ENCODE data around the gene HIKESHI. TPM values are rescaled to one million over a fixed set of nuclear protein-coding genes. Genes with fewer than 3 reads are reported as not detected.
"Not testable (repeated sequence)": the region's sequence is repeated elsewhere in the genome, so short reads cannot be mapped to it uniquely, and the experiment has no call there.

Gene HIKESHI
- total RNA-seq, 2 donors from 2014 or later, result 63.8 to 64.0 TPM

DNA sequence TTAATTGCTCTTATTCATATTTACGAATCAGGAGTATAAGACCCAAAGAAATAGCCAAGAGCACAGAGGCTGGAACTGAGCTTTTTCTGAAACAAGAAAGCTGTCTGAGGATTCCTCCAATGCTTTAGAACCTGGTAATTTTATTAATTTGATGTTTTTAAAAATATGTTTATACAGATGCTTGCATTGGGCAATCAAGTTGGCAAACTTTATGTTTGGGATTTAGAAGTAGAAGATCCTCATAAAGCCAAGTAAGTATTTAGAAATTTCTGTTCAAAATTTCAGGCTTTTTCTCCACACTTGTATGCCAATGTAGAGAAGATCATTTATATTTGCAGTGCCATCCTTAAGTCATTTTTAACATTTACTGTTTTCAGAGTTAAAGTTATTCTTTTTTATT is 24.3 kb upstream of the HIKESHI start:
- H3K4me3 Mint-ChIP-seq, result no peak overlapping the region
- no peaks in the 10 kb centered on the region for H3K9me3 Mint-ChIP-seq
- DNase-seq, result no peak
- H3K27me3 Mint-ChIP-seq (ENCODE audit: low read depth), result no peaks in the 10 kb centered on the region
- no peak for ATAC-seq (replicated peaks in 1 of 2)
- H3K36me3 Mint-ChIP-seq (ENCODE audit: insufficient read depth in 2 of 2), result peaks cover 25 to 64% of the 10 kb centered on the region in 2 donors
- H3K27ac Mint-ChIP-seq, result no peak overlapping the region
- peaks cover 55% of the 10 kb centered on the region for H3K4me1 Mint-ChIP-seq (ENCODE audit: low read depth)

DNA sequence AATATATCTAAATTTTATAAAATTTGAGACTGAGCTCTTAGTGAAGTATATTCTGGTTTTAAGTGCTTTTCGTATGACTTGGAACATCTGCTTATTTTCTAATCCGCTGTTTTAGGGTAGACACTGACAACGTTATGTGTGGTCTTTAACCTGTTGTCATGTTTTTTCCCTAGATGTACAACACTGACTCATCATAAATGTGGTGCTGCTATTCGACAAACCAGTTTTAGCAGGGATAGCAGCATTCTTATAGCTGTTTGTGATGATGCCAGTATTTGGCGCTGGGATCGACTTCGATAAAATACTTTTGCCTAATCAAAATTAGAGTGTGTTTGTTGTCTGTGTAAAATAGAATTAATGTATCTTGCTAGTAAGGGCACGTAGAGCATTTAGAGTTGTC is 23.8 kb upstream of the HIKESHI start:
- peak overlapping the region; percentile 30 for H3K27ac Mint-ChIP-seq
- ATAC-seq (replicated peaks in 1 of 2), result no peak

DNA sequence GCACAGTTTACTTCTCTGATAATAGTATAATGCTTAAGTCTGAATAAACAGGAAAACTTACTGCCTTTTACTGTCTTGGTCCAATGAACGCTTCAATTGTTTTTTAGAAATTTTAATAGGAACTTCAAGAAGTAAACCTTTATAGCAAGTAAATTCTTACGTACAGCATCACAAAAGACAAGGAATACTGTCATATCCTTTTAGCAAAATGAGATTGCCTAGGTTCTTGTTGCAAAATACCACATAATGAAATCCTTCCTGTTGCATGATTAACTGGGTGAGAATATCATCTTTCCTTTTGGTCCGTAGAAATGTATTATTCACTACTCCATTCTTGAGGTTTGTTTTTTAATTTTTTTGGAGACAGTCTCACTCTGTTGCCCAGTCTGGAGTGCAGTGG is 22.3 kb upstream of the HIKESHI start:
- Mint-ChIP-seq H3K27me3 (ENCODE audit: low read depth) (no peaks in the 10 kb centered on the region), H3K9me3 (no peaks in the 10 kb centered on the region), H3K4me3 (no peak overlapping the region), H3K4me1 (ENCODE audit: low read depth) (peaks cover 52% of the 10 kb centered on the region), H3K36me3 (ENCODE audit: insufficient read depth in 2 of 2) (peaks cover 18 to 51% of the 10 kb centered on the region in 2 donors), H3K27ac (no peak overlapping the region)
- DNase-seq (no peak), ATAC-seq (replicated peaks in 1 of 2) (no peak)

More for the DNA sequence above, 23.8 kb upstream of the HIKESHI start:
- H3K27me3 Mint-ChIP-seq (ENCODE audit: low read depth), result no peaks in the 10 kb centered on the region
- H3K4me3 Mint-ChIP-seq, result no peak overlapping the region
- H3K9me3 Mint-ChIP-seq, result no peaks in the 10 kb centered on the region
- H3K4me1 Mint-ChIP-seq (ENCODE audit: low read depth), result peaks cover 52% of the 10 kb centered on the region
- DNase-seq, result no peak
- H3K36me3 Mint-ChIP-seq (ENCODE audit: insufficient read depth in 2 of 2), result peaks cover 23 to 60% of the 10 kb centered on the region in 2 donors

DNA sequence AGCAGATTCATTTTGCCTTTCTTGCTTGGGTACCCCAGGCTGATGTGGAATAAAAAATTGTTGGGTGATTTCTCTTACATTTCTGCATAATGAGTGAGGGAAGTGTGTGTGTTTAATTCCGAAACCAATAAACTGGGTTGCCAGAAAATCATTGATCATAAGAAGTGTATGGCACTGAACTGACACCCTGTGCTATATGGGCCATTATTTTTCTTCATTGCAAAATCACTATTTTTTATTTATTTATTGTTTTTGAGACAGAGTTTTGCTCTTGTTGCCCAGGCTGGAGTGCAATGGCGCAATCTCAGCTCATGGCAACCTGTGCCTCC is 14.6 kb upstream of the HIKESHI start:
- Mint-ChIP-seq H3K27ac (peak overlapping the region; percentile 36), H3K4me3 (peak overlapping the region; percentile 25 to 38), H3K27me3 (ENCODE audit: low read depth) (no peaks in the 10 kb centered on the region), H3K36me3 (ENCODE audit: insufficient read depth in 2 of 2) (peaks cover 6 to 12% of the 10 kb centered on the region in 2 donors), H3K9me3 (no peaks in the 10 kb centered on the region), H3K4me1 (ENCODE audit: low read depth) (peaks cover 91% of the 10 kb centered on the region)
- DNase-seq (no peak), ATAC-seq (replicated peaks in 1 of 2) (peak; percentile 60 to 67)

DNA sequence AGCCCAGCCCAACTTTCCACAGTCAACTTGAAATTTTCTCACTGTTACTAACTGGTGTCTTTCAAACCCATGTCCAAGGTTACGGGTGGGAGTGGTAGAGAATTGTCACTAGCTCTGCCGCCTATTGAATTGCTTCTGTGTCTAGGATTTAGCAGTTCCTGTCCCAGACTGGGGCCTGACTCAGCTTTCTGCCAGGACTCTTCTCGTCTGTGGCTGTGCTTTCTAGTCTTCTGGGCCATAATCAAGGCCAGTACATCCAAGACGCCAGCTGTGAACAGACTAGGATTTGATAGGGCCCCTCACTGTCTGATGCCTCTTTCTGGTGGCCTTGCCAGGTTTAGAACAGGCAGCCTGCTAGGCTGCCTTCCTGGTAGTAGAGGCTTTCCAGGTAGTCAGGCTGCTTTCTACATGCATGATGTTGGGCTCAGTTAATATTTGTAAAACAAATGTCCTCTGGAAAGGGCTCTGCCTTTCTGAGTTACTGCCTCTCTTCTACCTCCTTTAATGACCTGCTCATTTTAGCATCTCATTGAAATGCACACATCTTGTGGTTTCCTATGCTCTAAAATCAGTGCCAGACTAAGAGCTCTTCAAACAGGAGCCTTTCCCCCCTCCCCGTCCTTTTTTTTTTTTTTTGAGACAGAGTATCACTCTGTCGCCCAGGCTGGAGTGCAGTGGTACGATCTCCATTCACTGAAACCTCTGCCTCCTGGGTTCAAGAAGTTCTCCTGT is 13.1 kb upstream of the HIKESHI start:
- peak in 1 of 2 donors; percentile 3 for ATAC-seq (replicated peaks in 1 of 2)
- peak overlapping the region; percentile 83 for H3K27ac Mint-ChIP-seq
- H3K4me3 Mint-ChIP-seq, result peak overlapping the region; percentile 47 to 66

DNA sequence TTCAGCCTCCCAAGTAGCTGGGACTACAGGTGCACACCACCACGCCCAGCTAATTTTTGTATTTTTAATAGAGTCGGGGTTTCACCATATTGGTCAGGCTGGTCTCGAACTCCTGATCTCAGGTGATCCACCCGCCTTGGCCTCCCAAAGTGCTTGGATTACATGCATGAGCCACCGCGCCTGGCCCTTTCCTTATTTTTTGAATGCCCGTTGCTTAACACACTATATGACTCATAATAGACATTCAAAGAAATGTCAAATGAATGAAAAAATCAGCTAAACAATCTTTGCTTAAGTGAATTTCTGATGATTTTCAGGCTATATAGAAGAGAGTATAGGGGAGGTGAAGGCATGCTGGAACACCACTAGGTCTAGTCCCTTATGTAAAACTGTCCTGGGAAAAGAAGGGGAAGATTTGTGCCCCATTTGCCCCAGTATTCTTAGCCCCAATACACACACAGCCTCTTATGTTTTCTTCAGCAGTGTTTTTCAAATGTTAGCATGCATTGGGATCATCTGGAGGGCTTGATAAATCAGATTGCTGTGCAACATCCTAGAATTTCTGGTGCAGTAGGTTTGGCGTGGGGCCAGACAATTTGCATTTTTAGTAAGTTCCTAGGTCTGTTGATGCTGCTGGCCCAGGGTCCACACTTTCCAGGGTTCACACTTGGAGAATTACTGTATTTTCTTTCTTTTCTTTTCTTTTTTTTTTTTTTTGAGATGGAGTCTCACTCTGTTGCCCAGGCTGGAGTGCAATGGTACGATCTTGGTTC is 12.3 kb upstream of the HIKESHI start:
- Mint-ChIP-seq H3K27ac (peak overlapping the region; percentile 83), H3K36me3 (ENCODE audit: insufficient read depth in 2 of 2) (peaks cover 12 to 15% of the 10 kb centered on the region in 2 donors), H3K4me1 (ENCODE audit: low read depth) (peaks cover 90% of the 10 kb centered on the region), H3K4me3 (peak overlapping the region; percentile 47 to 66)
- H3K27me3 Mint-ChIP-seq (ENCODE audit: low read depth); H3K9me3 Mint-ChIP-seq; ATAC-seq (replicated peaks in 1 of 2): not testable (repeated sequence)
- DNase-seq, result peak in 1 of 2 donors; percentile 15

More for the DNA sequence above, 13.1 kb upstream of the HIKESHI start:
- Mint-ChIP-seq H3K27me3 (ENCODE audit: low read depth) (no peaks in the 10 kb centered on the region), H3K36me3 (ENCODE audit: insufficient read depth in 2 of 2) (peaks cover 11 to 15% of the 10 kb centered on the region in 2 donors), H3K4me1 (ENCODE audit: low read depth) (peaks cover 94% of the 10 kb centered on the region), H3K9me3 (peaks cover 2% of the 10 kb centered on the region in 2 donors)
- DNase-seq, result peak; percentile 42 to 50

DNA sequence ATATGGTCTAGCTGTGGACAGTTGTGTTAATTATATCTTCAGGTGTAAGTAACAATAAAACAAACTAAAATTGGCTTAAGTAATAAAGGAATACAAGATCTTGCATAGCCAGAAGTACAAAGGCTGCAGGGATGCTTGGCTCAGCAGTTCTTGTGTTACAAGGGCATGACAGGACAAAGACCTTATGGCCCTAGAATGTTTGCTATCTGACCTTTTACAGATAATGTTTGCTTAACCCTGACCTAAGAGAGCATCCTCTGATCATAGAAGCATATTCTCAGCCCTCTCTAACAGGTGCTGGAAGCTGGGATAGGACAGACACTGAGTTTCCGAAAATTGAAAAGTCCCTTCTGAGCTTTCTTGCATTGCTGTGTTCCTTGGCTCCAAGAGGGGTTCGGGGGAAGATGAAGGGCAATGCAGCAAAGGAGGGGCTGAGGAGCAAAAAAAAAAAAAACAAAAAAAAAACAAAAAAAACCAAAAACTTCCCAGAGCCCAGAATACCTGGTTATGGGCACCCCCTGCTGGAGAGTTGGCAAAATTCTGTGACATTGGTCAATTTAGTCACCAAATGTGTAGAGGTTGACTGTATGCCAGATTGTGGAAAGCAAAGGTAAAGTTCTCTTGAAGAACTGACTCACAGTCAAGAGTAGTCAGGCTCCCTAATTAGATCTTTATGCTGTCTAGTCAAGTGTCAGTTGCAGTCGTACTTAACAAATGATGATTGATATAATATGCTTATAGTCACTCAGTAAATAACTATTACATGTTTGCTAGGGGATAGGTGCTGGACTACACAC is 10.4 kb upstream of the HIKESHI start:
- Mint-ChIP-seq H3K27me3 (ENCODE audit: low read depth) (no peaks in the 10 kb centered on the region), H3K9me3 (peaks cover 2% of the 10 kb centered on the region in 2 donors), H3K27ac (peak overlapping the region; percentile 66), H3K36me3 (ENCODE audit: insufficient read depth in 2 of 2) (peaks cover 10 to 12% of the 10 kb centered on the region in 2 donors), H3K4me1 (ENCODE audit: low read depth) (peaks cover 70% of the 10 kb centered on the region), H3K4me3 (peak overlapping the region; percentile 33 to 55)
- peak; percentile 75 to 80 for DNase-seq
- peak; percentile 38 to 48 for ATAC-seq (replicated peaks in 1 of 2)

DNA sequence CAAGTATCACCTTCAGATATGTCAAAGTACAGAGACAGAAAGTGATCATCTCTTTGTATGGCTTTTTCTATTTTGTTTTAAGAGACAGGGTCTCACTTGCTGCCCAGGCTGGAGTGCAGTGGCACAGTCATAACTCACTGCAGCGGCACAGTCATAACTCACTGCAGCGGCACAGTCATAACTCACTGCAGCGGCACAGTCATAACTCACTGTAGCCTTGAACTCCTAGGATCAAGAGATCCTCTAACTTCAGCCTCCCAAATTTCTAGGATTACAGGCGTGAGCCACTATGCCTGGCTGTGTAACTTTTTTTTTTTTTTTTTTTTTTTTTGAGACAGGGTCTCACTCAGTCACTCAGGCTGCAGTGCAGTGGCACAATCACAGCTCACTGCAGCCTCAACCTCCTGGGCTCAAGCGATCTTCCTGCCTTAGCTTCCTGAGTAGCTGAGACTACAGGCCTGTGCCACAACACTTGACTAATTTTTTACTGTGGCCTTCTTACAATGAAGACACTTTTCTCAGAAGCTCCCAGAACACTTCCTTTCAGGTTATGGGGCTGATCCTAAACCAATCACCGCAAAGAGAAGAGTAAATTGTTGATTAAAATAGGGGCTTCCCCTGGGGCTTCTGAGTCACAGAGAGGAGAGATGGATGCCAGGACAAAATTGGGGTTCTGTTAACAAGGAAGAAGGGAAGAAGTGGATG is 9.0 kb upstream of the HIKESHI start:
- peak overlapping the region; percentile 66 for H3K27ac Mint-ChIP-seq
- ATAC-seq (replicated peaks in 1 of 2) (peak; percentile 84 to 86), DNase-seq (peak; percentile 75 to 76)
- H3K4me3 Mint-ChIP-seq, result peak overlapping the region; percentile 55 to 74
- H3K36me3 Mint-ChIP-seq (ENCODE audit: insufficient read depth in 2 of 2), result peaks cover 10 to 12% of the 10 kb centered on the region in 2 donors
- H3K27me3 Mint-ChIP-seq (ENCODE audit: low read depth), result no peaks in the 10 kb centered on the region
- peaks cover 2% of the 10 kb centered on the region in 2 donors for H3K9me3 Mint-ChIP-seq
- peaks cover 60% of the 10 kb centered on the region for H3K4me1 Mint-ChIP-seq (ENCODE audit: low read depth)

DNA sequence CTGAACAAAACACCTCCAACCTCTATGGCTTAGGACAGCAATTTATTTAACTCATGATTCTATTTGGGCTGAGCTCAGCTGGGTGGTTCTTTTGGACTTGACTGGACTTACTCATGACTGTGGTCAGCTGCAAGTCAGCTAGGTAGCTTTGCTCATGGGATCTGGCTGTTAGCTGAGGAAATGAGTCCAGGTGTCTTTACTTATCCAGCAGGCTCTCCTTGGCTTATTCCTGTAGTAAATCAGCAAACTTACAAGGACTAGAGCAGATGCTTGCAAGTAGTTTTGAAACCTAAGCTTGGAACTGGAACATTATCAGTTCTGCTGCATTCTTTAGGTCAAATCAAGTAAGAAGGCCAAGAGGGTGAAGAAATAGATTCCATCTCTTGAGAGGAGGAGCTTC is 8.0 kb upstream of the HIKESHI start:
- peaks cover 2% of the 10 kb centered on the region in 2 donors for H3K9me3 Mint-ChIP-seq
- ATAC-seq (replicated peaks in 1 of 2), result no peak
- no peaks in the 10 kb centered on the region for H3K27me3 Mint-ChIP-seq (ENCODE audit: low read depth)
- peak overlapping the region; percentile 66 for H3K27ac Mint-ChIP-seq
- no peak overlapping the region for H3K4me3 Mint-ChIP-seq
- H3K36me3 Mint-ChIP-seq (ENCODE audit: insufficient read depth in 2 of 2), result peaks cover 10 to 11% of the 10 kb centered on the region in 2 donors
- no peak for DNase-seq
- peaks cover 51% of the 10 kb centered on the region for H3K4me1 Mint-ChIP-seq (ENCODE audit: low read depth)

DNA sequence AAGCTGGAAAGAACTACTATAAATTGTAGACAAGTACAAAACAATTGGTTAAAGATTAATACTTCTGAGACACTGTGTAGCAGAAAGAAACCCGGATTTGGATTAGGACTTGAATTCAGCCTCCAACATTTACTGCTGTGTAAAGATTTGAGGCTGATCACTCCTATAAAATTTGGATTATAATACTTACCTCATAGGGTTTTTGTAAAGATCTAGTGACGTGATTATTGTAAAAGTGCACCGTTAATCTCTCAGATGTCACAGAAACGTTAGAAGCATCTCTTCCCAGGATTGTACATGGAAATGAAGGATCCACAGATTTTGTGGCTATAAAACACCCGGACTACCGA is 323 bp upstream of the HIKESHI start:
- DNase-seq, result no peak
- ATAC-seq (replicated peaks in 1 of 2), result no peak
- Mint-ChIP-seq H3K9me3 (no peaks in the 10 kb centered on the region), H3K27me3 (ENCODE audit: low read depth) (no peaks in the 10 kb centered on the region), H3K27ac (peak overlapping the region; percentile 99), H3K36me3 (ENCODE audit: insufficient read depth in 2 of 2) (peaks cover 0 to 6% of the 10 kb centered on the region in 2 donors), H3K4me1 (ENCODE audit: low read depth) (peaks cover 36% of the 10 kb centered on the region), H3K4me3 (peak overlapping the region; percentile 99 to 100)

DNA sequence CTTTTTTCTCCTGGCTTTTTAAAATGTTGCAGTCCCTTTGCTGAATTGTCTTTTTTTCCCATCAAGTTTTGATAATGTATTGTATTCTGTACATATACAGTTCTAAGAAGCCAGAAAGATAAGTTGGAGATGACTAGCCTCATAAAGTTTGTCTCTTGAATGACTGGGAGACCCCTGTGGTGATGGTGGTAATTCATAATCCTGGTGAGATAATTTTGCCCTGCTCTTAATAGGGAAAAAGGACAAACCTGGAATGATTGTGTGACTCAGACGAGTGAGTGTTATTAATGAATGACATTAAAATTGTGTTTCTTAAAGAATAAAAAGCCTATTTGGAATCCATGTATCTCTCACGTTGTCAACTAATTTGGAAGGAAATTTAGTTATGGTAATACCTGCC is 1.2 kb downstream of the HIKESHI start:
- H3K27ac Mint-ChIP-seq, result peak overlapping the region; percentile 99

DNA sequence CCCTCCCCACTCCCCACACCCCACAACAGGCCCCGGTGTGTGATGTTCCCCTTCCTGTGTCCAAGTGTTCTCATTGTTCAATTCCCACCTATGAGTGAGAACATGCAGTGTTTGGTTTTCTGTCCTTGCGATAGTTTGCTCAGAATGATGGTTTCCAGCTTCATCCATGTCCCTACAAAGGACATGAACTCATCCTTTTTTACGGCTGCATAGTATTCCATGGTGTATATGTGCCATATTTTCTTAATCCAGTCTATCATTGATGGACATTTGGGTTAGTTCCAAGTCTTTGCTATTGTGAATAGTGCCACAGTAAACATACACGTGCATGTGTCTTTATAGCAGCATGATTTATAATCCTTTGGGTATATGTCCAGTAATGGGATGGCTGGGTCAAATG is 6.7 kb downstream of the HIKESHI start:
- peaks cover 7 to 29% of the 10 kb centered on the region in 2 donors for H3K36me3 Mint-ChIP-seq (ENCODE audit: insufficient read depth in 2 of 2)
- H3K4me1 Mint-ChIP-seq (ENCODE audit: low read depth), result peaks cover 42% of the 10 kb centered on the region
- H3K27me3 Mint-ChIP-seq (ENCODE audit: low read depth); ATAC-seq (replicated peaks in 1 of 2); H3K9me3 Mint-ChIP-seq; DNase-seq; H3K27ac Mint-ChIP-seq; H3K4me3 Mint-ChIP-seq: not testable (repeated sequence)

More for the DNA sequence above, 1.2 kb downstream of the HIKESHI start:
- H3K36me3 Mint-ChIP-seq (ENCODE audit: insufficient read depth in 2 of 2), result peaks cover 0 to 6% of the 10 kb centered on the region in 2 donors
- ATAC-seq (replicated peaks in 1 of 2), result no peak
- no peak for DNase-seq
- H3K4me1 Mint-ChIP-seq (ENCODE audit: low read depth), result peaks cover 36% of the 10 kb centered on the region
- H3K9me3 Mint-ChIP-seq, result no peaks in the 10 kb centered on the region
- H3K27me3 Mint-ChIP-seq (ENCODE audit: low read depth), result no peaks in the 10 kb centered on the region
- H3K4me3 Mint-ChIP-seq, result peak overlapping the region; percentile 99 to 100
